ENCODE data around the gene HOXB3. TPM values are rescaled to one million over a fixed set of nuclear protein-coding genes. Genes with fewer than 3 reads are reported as not detected.

Gene HOXB3
- polyA plus RNA-seq, 3 donors, result 2.6 to 10.2 (median 9.6) TPM

- peak overlapping the region; percentile 23 for H3K27ac ChIP-seq (ENCODE audit: low read depth, low read length)
- 22 to 59% (median 55%) methylated on average over 44 of the region's 44 CpGs for WGBS, 3 donors
Observed at GRCh38 chr17:48554412-48555257, 35.4 kb downstream of the HOXB3 start.

- no peak overlapping the region for H3K27ac ChIP-seq (ENCODE audit: low read depth, low read length)
- WGBS, 3 donors, result 36 to 60% (median 57%) methylated on average over 1 of the region's 1 CpG
Observed at GRCh38 chr17:48553826-48554225, 36.2 kb downstream of the HOXB3 start.

GRCh38 chr17:48553190-48553547, 36.9 kb downstream of the HOXB3 start:
- WGBS, 3 donors, result 40 to 56% (median 53%) methylated on average over 5 of the region's 5 CpGs
- no peak overlapping the region for H3K27ac ChIP-seq (ENCODE audit: low read depth, low read length)

- peak overlapping the region; percentile 24 for H3K27ac ChIP-seq (ENCODE audit: low read depth, low read length)
- 22 to 59% (median 27%) methylated on average over 8 to 11 of the region's 11 CpGs for WGBS, 3 donors
Observed at GRCh38 chr17:48552466-48553189, 37.4 kb downstream of the HOXB3 start.

GRCh38 chr17:48551596-48552465, 38.2 kb downstream of the HOXB3 start:
- peak overlapping the region; percentile 24 for H3K27ac ChIP-seq (ENCODE audit: low read depth, low read length)
- WGBS, 3 donors, result 32 to 74% (median 73%) methylated on average over 47 of the region's 47 CpGs

GRCh38 chr17:48551214-48551555, 38.9 kb downstream of the HOXB3 start:
- WGBS, 3 donors, result 18 to 85% (median 83%) methylated on average over 19 of the region's 19 CpGs
- no peak overlapping the region for H3K27ac ChIP-seq (ENCODE audit: low read depth, low read length)

- WGBS, 3 donors, result 25 to 75% (median 74%) methylated on average over 70 of the region's 70 CpGs
- H3K27ac ChIP-seq (ENCODE audit: low read depth, low read length), result no peak overlapping the region
Observed at GRCh38 chr17:48550502-48551213, 39.4 kb downstream of the HOXB3 start.

GRCh38 chr17:48549914-48550501, 40.0 kb downstream of the HOXB3 start:
- no peak overlapping the region for H3K27ac ChIP-seq (ENCODE audit: low read depth, low read length)
- WGBS, 3 donors, result 43 to 83% (median 77%) methylated on average over 17 to 18 of the region's 18 CpGs

GRCh38 chr17:48549281-48549630, 40.8 kb downstream of the HOXB3 start:
- WGBS, 3 donors, result 52 to 73% (median 66%) methylated on average over 3 of the region's 3 CpGs
- no peak overlapping the region for H3K27ac ChIP-seq (ENCODE audit: low read depth, low read length)

- 48 to 51% (median 49%) methylated on average over 6 of the region's 6 CpGs for WGBS, 3 donors
- H3K27ac ChIP-seq (ENCODE audit: low read depth, low read length), result peak overlapping the region; percentile 30
Observed at GRCh38 chr17:48548523-48549280, 41.3 kb downstream of the HOXB3 start.

GRCh38 chr17:48547808-48548522, 42.1 kb downstream of the HOXB3 start:
- WGBS, 3 donors, result 23 to 29% (median 28%) methylated on average over 24 of the region's 24 CpGs

GRCh38 chr17:48546924-48547807, 42.9 kb downstream of the HOXB3 start:
- no peak overlapping the region for H3K27ac ChIP-seq (ENCODE audit: low read depth, low read length)
- 27 to 41% (median 32%) methylated on average over 10 of the region's 10 CpGs for WGBS, 3 donors

More at GRCh38 chr17:48547808-48548522, 42.1 kb downstream of the HOXB3 start:
- H3K27ac ChIP-seq (ENCODE audit: low read depth, low read length), result peak overlapping the region; percentile 30

- H3K27ac ChIP-seq (ENCODE audit: low read depth, low read length), result no peak overlapping the region
- 31 to 35% (median 33%) methylated on average over 10 of the region's 10 CpGs for WGBS, 3 donors
Observed at GRCh38 chr17:48546137-48546923, 43.7 kb downstream of the HOXB3 start.

- H3K27ac ChIP-seq (ENCODE audit: low read depth, low read length), result no peak overlapping the region
- WGBS, 3 donors, result 88 to 95% (median 94%) methylated on average over 1 of the region's 1 CpG
Observed at GRCh38 chr17:48545539-48545938, 44.5 kb downstream of the HOXB3 start.

GRCh38 chr17:48545022-48545375, 45.0 kb downstream of the HOXB3 start, which contains the start of gene HOXB2:
TSS of gene HOXB2 (minus strand) at chr17:48545109. CDS start at chr17:48544911, 198 bp downstream.
- 19 to 33% (median 27%) methylated on average over 12 of the region's 12 CpGs for WGBS, 3 donors
- peak within 1 kb of the TSS; percentile 80 for H3K27ac ChIP-seq (ENCODE audit: low read depth, low read length)
